Bronchial smooth muscle cell (primary cell): ENCODE measurements around the gene NIBAN1. TPM values are rescaled to one million over a fixed set of nuclear protein-coding genes. Genes with fewer than 3 reads are reported as not detected.

ENCODE experiments used
- total RNA-seq: library from RNA; depleted of rRNA; stranded (reverse); fragments of >200 nt; gene quantifications from 2 replicates; pipeline ENCODE4 v1.2.1, GENCODE V29; 2014

NIBAN1 gene, protein sequence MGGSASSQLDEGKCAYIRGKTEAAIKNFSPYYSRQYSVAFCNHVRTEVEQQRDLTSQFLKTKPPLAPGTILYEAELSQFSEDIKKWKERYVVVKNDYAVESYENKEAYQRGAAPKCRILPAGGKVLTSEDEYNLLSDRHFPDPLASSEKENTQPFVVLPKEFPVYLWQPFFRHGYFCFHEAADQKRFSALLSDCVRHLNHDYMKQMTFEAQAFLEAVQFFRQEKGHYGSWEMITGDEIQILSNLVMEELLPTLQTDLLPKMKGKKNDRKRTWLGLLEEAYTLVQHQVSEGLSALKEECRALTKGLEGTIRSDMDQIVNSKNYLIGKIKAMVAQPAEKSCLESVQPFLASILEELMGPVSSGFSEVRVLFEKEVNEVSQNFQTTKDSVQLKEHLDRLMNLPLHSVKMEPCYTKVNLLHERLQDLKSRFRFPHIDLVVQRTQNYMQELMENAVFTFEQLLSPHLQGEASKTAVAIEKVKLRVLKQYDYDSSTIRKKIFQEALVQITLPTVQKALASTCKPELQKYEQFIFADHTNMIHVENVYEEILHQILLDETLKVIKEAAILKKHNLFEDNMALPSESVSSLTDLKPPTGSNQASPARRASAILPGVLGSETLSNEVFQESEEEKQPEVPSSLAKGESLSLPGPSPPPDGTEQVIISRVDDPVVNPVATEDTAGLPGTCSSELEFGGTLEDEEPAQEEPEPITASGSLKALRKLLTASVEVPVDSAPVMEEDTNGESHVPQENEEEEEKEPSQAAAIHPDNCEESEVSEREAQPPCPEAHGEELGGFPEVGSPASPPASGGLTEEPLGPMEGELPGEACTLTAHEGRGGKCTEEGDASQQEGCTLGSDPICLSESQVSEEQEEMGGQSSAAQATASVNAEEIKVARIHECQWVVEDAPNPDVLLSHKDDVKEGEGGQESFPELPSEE
- total RNA-seq: 42.1 and 58.6 TPM in 2 replicates

DNA sequence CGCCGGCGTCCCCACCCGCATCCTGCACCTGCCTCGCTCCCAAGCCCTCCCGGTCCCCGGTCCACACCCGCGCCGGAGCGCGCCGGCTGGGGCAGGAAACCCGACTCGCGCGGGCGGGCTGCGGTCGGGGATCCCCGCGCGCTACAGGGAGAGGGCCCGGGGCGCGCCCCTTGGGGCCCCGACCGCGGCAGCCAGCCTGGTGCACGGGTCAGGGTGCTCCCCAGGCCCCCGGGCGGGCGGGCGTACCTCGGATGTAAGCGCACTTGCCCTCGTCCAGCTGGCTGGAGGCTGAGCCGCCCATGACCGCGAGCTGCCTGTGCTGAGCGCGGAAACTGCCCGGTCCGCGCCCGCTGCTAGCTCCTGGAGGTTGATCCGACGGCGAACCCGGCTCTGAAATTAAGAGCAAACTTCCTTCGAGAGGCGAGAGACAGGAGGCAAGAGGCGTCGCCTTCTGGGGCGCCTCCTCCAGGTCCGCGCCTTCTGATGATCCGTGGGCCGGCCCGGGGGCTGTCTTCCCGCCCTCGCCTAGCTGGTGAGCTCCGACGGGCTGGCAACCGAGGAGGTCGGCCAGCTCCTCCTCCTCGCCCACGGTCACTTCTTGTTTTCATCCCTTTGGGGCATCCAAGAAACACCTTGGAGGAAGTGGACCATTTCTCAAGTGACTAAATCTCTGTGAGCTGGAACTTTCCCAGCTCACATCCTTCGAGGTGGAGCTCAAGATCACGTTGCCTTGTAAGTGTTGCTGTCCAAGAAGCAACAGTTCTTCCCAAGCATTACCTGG lies at the start of gene NIBAN1:
TSS of gene NIBAN1 (minus strand) at position 453 of the 781 bp plus-strand sequence. CDS start at position 301, 152 bp downstream.

Other genes starting within 250 kb of the NIBAN1 start
- 47.3 and 102 TPM in 2 replicates for gene EDEM3, start 219.7 kb downstream of the NIBAN1 start, total RNA-seq
- 19.1 and 42.7 TPM in 2 replicates for gene RNF2, start 71.0 kb upstream of the NIBAN1 start, total RNA-seq
- 17.7 and 21.0 TPM in 2 replicates for gene TRMT1L, start 182.4 kb upstream of the NIBAN1 start, total RNA-seq
- gene SWT1, start 182.7 kb upstream of the NIBAN1 start, total RNA-seq: 4.9 and 6.6 TPM in 2 replicates